Type B pancreatic cell (in vitro differentiated cells): ENCODE measurements around the gene IPO13. TPM values are rescaled to one million over a fixed set of nuclear protein-coding genes. Genes with fewer than 3 reads are reported as not detected.

Experiments used
- DNase-seq: peaks from one replicate; pipeline ENCODE4 v3.0.0; 2021; ENCODE audit warnings: mixed read lengths; ENCODE audit not compliant: unreplicated experiment; ENCODE audit errors: extremely low spot score
- H3K27ac Mint-ChIP-seq: 2 replicates; pipeline ENCODE4 v1.8.0; 2021; ENCODE audit warnings: mild to moderate bottlenecking, mixed read lengths
- H3K27me3 Mint-ChIP-seq: 2 replicates; pipeline ENCODE4 v1.8.0; 2021; ENCODE audit warnings: mixed read lengths
- H3K36me3 Mint-ChIP-seq: 2 replicates; pipeline ENCODE4 v1.8.0; 2021; ENCODE audit warnings: mixed read lengths
- H3K4me1 Mint-ChIP-seq: one replicate; pipeline ENCODE4 v1.8.0; 2021; ENCODE audit warnings: mixed read lengths; ENCODE audit not compliant: unreplicated experiment
- H3K4me3 Mint-ChIP-seq: 2 replicates; pipeline ENCODE4 v1.8.0; 2021; ENCODE audit warnings: mild to moderate bottlenecking, mixed read lengths
- H3K9me3 Mint-ChIP-seq: 2 replicates; pipeline ENCODE4 v1.8.0; 2021; ENCODE audit warnings: mixed read lengths
- total RNA-seq: library from RNA; stranded (reverse); gene quantifications from 2 replicates; pipeline ENCODE4 v1.2.1, GENCODE V29; 2021; ENCODE audit warnings: low replicate concordance
- TF ChIP-seq, protein P1 (sequence below): fragments of 200-600 bp; sonication (generic); conservative IDR thresholded peaks from 2 replicates; pipeline ENCODE4 v1.5.0; 2021; ENCODE audit warnings: antibody characterized with exemption, mild to moderate bottlenecking

The IPO13 gene
- total RNA-seq, 1 donor from 2014 or later, result 39.4 TPM

DNA sequence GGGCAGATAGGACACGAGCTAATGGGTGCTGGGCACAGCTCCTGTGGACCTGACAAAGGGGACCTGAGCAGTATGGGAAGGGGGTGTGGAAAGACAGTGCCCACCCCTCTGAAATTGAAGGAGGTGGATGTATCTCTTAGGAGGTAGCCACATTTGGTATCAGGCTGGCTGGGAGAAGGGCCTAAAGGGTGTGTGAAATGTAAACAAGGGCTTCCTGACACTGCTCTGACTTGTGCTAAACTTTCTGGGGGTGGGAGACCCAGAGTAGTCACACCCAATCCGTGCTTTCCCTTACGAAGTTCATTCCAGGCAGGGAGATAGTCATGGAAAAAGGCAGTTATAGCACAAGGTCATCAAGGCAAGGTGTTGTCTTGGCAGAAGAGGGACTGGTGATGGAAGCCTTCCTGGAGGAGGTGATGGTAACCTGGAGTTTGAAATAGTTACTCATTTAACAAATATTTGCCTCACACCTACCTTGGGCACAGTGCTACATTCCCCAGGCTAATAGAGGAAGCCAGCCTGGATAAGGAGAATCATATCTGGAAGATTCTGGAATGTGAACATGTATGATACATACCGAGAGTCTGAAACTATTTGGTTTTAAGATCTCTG is 39.3 kb downstream of the IPO13 start:
- no peak for DNase-seq
- Mint-ChIP-seq H3K27ac (peak overlapping the region; percentile 40), H3K4me1 (peaks cover 15% of the 10 kb centered on the region), H3K27me3 (no peaks in the 10 kb centered on the region), H3K9me3 (no peaks in the 10 kb centered on the region), H3K36me3 (peaks cover 14% of the 10 kb centered on the region), H3K4me3 (peak overlapping the region; percentile 34)
- TF ChIP-seq, protein P1, sequence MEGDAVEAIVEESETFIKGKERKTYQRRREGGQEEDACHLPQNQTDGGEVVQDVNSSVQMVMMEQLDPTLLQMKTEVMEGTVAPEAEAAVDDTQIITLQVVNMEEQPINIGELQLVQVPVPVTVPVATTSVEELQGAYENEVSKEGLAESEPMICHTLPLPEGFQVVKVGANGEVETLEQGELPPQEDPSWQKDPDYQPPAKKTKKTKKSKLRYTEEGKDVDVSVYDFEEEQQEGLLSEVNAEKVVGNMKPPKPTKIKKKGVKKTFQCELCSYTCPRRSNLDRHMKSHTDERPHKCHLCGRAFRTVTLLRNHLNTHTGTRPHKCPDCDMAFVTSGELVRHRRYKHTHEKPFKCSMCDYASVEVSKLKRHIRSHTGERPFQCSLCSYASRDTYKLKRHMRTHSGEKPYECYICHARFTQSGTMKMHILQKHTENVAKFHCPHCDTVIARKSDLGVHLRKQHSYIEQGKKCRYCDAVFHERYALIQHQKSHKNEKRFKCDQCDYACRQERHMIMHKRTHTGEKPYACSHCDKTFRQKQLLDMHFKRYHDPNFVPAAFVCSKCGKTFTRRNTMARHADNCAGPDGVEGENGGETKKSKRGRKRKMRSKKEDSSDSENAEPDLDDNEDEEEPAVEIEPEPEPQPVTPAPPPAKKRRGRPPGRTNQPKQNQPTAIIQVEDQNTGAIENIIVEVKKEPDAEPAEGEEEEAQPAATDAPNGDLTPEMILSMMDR, result no peak

DNA sequence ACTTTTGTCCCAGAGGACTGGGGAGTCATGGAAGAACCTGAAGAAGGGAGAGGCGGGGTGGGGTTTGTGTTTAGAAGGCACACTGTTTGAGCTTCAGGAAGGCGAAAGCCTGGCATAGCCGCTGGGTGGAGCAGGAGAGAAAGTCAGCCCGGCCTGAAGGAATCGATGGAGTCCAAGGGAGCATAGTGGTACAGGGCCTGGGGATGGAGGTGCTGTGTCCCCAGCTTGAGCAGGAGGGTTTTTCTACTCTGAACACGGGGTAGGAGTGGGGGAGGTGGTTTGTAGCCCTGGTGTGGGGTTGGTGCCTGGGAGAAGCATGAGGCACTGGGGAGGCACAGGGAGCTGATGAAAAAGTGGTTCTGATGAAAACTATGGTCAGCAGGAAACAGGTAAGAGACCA is 40.0 kb downstream of the IPO13 start:
- Mint-ChIP-seq H3K27ac (peak overlapping the region; percentile 40), H3K27me3 (no peaks in the 10 kb centered on the region), H3K4me3 (no peak overlapping the region)

DNA sequence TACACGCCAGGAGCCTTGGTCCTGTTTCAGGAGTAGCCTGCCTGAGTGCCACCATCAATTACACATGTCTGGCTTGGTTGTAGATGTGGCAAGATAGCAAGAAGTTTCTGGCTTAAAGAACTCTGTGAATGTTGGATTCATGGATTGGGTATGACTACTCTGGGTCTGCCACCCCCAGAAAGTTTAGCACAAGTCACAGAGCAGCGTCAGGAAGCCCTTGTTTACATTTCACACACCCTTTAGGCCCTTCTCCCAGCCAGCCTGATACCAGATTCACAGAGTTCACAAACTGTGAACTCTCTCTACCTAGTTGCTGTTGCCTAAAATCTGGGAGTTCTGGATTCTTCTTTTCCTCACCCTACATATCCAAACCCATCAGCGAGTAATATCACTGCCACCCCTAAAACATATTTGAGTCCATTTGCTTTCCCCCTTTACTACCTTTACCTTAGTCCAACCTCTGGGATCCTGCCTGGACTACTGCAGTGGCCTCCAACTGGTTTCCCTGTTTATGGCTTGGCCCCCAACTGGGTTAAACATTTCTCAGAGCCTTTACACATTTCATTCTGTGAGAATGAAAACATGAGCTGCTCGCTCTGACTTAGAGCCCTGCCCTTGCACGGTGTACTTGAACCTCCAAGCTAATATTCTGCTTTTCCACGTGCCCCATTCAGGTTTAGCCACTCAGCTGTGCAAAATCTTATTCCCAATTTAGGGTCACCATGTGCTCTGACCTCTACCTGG is 40.6 kb downstream of the IPO13 start:
- no peaks in the 10 kb centered on the region for H3K27me3 Mint-ChIP-seq
- H3K4me3 Mint-ChIP-seq, result no peak overlapping the region
- H3K9me3 Mint-ChIP-seq, result no peaks in the 10 kb centered on the region
- DNase-seq, result no peak
- peak overlapping the region; percentile 15 for H3K27ac Mint-ChIP-seq
- TF ChIP-seq, protein P1, result no peak
- peaks cover 14% of the 10 kb centered on the region for H3K36me3 Mint-ChIP-seq
- H3K4me1 Mint-ChIP-seq, result peaks cover 15% of the 10 kb centered on the region

More for the DNA sequence above, 40.0 kb downstream of the IPO13 start:
- H3K4me1 Mint-ChIP-seq, result peaks cover 15% of the 10 kb centered on the region
- peaks cover 14% of the 10 kb centered on the region for H3K36me3 Mint-ChIP-seq
- DNase-seq, result no peak
- H3K9me3 Mint-ChIP-seq, result no peaks in the 10 kb centered on the region
- TF ChIP-seq, protein P1, result no peak

DNA sequence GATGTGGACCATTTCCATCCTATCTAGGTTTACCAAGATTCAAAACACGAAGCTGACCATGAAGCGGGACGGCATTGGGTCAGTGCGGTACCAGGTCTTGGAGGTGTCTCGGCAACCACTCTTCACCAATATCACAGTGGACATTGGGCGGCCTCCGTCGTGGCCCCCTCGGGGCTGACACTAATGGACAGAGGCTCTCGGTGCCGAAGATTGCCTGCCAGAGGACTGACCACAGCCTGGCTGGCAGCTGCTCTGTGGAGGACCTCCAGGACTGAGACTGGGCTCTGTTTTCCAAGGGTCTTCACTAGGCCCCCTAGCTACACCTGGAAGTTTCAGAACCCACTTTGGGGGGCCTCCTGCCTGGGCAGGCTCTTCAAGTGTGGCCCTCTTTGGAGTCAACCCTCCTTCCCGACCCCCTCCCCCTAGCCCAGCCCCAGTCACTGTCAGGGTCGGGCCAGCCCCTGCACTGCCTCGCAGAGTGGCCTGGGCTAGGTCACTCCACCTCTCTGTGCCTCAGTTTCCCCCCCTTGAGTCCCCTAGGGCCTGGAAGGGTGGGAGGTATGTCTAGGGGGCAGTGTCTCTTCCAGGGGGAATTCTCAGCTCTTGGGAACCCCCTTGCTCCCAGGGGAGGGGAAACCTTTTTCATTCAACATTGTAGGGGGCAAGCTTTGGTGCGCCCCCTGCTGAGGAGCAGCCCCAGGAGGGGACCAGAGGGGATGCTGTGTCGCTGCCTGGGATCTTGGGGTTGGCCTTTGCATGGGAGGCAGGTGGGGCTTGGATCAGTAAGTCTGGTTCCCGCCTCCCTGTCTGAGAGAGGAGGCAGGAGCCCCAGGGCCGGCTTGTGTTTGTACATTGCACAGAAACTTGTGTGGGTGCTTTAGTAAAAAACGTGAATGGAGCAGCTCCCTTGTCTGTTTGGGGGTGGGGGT is 43.8 kb downstream of the IPO13 start:
- H3K4me3 Mint-ChIP-seq, result peak overlapping the region; percentile 91
- no peaks in the 10 kb centered on the region for H3K27me3 Mint-ChIP-seq
- H3K4me1 Mint-ChIP-seq, result peaks cover 5% of the 10 kb centered on the region
- DNase-seq, result no peak
- TF ChIP-seq, protein P1, result no peak
- peak overlapping the region; percentile 28 for H3K27ac Mint-ChIP-seq
- H3K9me3 Mint-ChIP-seq, result no peaks in the 10 kb centered on the region
- peaks cover 5% of the 10 kb centered on the region for H3K36me3 Mint-ChIP-seq

DNA sequence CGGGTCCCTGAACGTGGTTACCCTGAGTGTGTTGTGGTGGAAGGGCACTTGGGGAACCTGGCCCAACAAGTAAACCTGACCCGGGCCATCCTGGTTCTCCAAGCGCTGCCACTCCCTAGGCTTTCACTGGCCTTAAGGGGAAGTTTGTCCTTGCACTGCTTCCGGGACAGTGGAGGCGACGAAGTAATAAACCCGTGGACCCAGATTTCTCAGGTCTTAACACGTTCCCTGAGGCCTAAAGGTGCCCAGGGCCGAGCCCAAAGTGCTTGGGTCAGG is 44.4 kb downstream of the IPO13 start:
- TF ChIP-seq, protein P1, result no peak
- Mint-ChIP-seq H3K27ac (peak overlapping the region; percentile 28), H3K4me3 (peak overlapping the region; percentile 91), H3K36me3 (no peaks in the 10 kb centered on the region), H3K9me3 (no peaks in the 10 kb centered on the region), H3K4me1 (peaks cover 5% of the 10 kb centered on the region), H3K27me3 (no peaks in the 10 kb centered on the region)
- DNase-seq, result no peak
